Left lung (tissue), 10 donors: ENCODE results near the gene IVD. TPM values are rescaled to one million over a fixed set of nuclear protein-coding genes. Genes with fewer than 3 reads are reported as not detected.

Source experiments
- ATAC-seq: fragments of 200-7000 bp; cut with Tn5 transposase; one replicate; pipeline ENCODE4 v1.9.1; 2020; ENCODE audit warnings: moderate library complexity
- DNase-seq, 4 donors: peaks; one replicate each; pipeline ENCODE4 v3.0.0-alpha.2; 2013 to 2020
- H3K27ac ChIP-seq, 2 donors: fragments of 200-600 bp; sonication (generic) in 1 of 2; one replicate each; pipeline versions ENCODE4 v1.5.0 to v1.8.0; 2020 to 2021
- H3K27me3 ChIP-seq, 2 donors: fragments of 200-600 bp; sonication (generic) in 1 of 2; one replicate each; pipeline versions ENCODE4 v1.5.0 to v1.8.0; 2020 to 2021
- H3K36me3 ChIP-seq, 2 donors: fragments of 200-600 bp; sonication (generic) in 1 of 2; one replicate each; pipeline versions ENCODE4 v1.5.0 to v1.8.0; 2020 to 2021
- H3K4me1 ChIP-seq, 2 donors: fragments of 200-600 bp; one replicate each; pipeline ENCODE4 v1.8.0; 2021
- H3K4me3 ChIP-seq, 2 donors: fragments of 200-600 bp; sonication (generic) in 1 of 2; one replicate each; pipeline versions ENCODE4 v1.5.0 to v1.8.0; 2020 to 2021; ENCODE audit warnings: mild to moderate bottlenecking in 1 of 2
- H3K9me3 ChIP-seq, 2 donors: fragments of 200-600 bp; sonication (generic) in 1 of 2; one replicate each; pipeline versions ENCODE4 v1.5.0 to v1.8.0; 2020 to 2021
- intact Hi-C, 2 donors: fragments of 100-400 bp; cut with DNase I; formaldehyde crosslinking; loops; one replicate each; pipeline versions ENCODE4 v1.11.2 to v1.14.2; 2022
- polyA plus RNA-seq, 6 donors: library from polyadenylated mRNA; unstranded; fragments of 120-200 nt; gene quantifications; one replicate each; pipeline ENCODE4 v1.2.1, GENCODE V29; 2013; ENCODE audit not compliant: insufficient read length in 6 of 6
- total RNA-seq, 2 donors: library from RNA; stranded (reverse); fragmentation: NEBNext Ultra II Directional; extraction: Animal tissue kit (Norgen Biotek cat#: 25700); gene quantifications; one replicate each; pipeline ENCODE4 v1.2.1, GENCODE V29; 2021
- TF ChIP-seq, protein P1 (sequence below), 2 donors: fragments of 200-600 bp; sonication (generic) in 1 of 2; IDR thresholded peaks; one replicate each; pipeline versions ENCODE4 v1.5.0 to v1.8.0; 2021; ENCODE audit warnings: antibody characterized with exemption in 2 of 2
- donor health status: DM: no; HTN: yes; CAD: no.
- donor health status: DM: no; HTN: no; CAD: no.

Gene IVD
- total and polyA plus RNA-seq, 8 donors, result 61.9 to 132 (median 111) TPM

DNA sequence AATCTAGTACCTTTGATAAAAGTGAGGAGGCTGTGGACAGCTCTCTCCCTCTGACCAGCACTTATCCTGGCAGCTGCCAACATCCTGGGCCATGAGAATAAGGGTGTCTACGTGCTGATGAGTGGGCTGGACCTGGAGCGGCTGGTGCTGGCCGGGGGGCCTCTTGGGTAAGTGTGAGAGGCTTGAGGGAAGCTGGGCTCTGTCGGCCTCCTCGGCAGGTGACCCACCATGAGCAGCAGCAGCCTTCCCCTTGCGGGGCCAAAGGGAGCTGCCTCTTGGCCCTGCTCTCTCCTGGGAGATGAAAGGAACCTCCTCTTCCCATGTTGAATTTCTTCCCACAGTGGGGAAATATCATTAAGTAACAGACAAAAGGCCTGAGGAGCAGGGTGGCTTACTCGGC, 9.2 kb downstream of the IVD start:
- H3K9me3 ChIP-seq, result no peaks in the 10 kb centered on the region
- no peaks in the 10 kb centered on the region for H3K27me3 ChIP-seq
- DNase-seq (no peak), ATAC-seq (no peak)
- H3K4me3 ChIP-seq, result no peak overlapping the region
- peaks cover 4 to 85% of the 10 kb centered on the region in 2 donors for H3K36me3 ChIP-seq
- H3K27ac ChIP-seq, result no peak overlapping the region
- no peaks in the 10 kb centered on the region for H3K4me1 ChIP-seq
- TF ChIP-seq, protein P1, sequence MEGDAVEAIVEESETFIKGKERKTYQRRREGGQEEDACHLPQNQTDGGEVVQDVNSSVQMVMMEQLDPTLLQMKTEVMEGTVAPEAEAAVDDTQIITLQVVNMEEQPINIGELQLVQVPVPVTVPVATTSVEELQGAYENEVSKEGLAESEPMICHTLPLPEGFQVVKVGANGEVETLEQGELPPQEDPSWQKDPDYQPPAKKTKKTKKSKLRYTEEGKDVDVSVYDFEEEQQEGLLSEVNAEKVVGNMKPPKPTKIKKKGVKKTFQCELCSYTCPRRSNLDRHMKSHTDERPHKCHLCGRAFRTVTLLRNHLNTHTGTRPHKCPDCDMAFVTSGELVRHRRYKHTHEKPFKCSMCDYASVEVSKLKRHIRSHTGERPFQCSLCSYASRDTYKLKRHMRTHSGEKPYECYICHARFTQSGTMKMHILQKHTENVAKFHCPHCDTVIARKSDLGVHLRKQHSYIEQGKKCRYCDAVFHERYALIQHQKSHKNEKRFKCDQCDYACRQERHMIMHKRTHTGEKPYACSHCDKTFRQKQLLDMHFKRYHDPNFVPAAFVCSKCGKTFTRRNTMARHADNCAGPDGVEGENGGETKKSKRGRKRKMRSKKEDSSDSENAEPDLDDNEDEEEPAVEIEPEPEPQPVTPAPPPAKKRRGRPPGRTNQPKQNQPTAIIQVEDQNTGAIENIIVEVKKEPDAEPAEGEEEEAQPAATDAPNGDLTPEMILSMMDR (IDR thresholded peaks at IDR 0.05), result no peak
- intact Hi-C loops, result no loop called here

DNA sequence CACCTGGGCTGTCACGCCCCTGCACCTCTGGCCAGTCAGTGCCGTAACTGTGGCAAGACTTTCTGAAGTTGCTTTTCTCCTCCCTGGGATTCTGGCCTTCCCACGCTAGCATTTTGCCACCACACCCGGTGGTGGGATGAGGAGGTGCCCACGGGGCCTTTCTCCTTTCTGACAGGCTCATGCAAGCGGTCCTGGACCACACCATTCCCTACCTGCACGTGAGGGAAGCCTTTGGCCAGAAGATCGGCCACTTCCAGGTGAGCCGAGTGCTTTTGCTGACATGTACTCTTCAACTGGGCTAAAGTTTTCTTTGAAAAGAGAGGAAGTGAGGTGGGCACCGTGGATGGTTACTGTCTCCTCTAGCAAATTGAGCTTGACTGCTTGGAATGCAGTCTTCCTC, 9.6 kb downstream of the IVD start:
- no peak for ATAC-seq
- H3K36me3 ChIP-seq, result peaks cover 4 to 81% of the 10 kb centered on the region in 2 donors
- H3K27ac ChIP-seq, result no peak overlapping the region
- H3K4me3 ChIP-seq, result no peak overlapping the region
- no peaks in the 10 kb centered on the region for H3K27me3 ChIP-seq
- H3K9me3 ChIP-seq, result no peaks in the 10 kb centered on the region
- TF ChIP-seq, protein P1 (IDR thresholded peaks at IDR 0.05), result no peak
- intact Hi-C loops, result no loop called here
- no peak for DNase-seq
- peaks cover 0 to 2% of the 10 kb centered on the region in 2 donors for H3K4me1 ChIP-seq

DNA sequence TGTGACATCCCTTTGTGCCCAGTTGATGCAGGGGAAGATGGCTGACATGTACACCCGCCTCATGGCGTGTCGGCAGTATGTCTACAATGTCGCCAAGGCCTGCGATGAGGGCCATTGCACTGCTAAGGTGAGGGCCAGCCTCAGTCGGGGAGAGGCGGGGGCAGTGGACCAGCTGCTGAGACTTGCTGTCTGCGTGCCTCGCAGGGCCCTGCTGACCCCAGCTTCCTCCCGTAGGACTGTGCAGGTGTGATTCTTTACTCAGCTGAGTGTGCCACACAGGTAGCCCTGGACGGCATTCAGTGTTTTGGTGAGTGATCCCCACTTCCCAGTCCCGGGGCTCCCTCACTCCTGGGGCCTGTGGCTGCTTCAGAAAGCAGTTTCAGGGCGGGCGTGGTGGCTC, 10.5 kb downstream of the IVD start:
- intact Hi-C loops, result no loop called here
- no peaks in the 10 kb centered on the region for H3K27me3 ChIP-seq
- DNase-seq, result no peak
- H3K27ac ChIP-seq, result no peak overlapping the region
- TF ChIP-seq, protein P1 (IDR thresholded peaks at IDR 0.05), result no peak
- no peak overlapping the region for H3K4me3 ChIP-seq
- no peaks in the 10 kb centered on the region for H3K9me3 ChIP-seq
- peaks cover 4 to 73% of the 10 kb centered on the region in 2 donors for H3K36me3 ChIP-seq
- no peak for ATAC-seq
- peaks cover 0 to 10% of the 10 kb centered on the region in 2 donors for H3K4me1 ChIP-seq

DNA sequence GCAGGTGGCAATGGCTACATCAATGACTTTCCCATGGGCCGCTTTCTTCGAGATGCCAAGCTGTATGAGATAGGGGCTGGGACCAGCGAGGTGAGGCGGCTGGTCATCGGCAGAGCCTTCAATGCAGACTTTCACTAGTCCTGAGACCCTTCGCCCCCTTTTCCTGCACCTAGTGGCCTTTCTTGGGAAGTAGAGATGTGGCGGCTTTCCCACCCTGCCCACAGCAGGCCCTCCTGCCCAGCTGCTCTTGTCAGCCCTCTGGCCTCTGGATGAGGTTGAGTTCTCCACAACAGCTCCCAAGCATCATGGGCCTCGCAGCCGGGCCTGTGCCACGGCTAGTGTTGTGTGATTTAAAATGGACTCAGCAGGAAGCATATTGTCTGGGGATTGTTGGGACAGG, 12.5 kb downstream of the IVD start:
- DNase-seq, result no peak
- ATAC-seq, result no peak
- intact Hi-C loops, result no loop called here
- Histone ChIP-seq H3K4me3 (no peak overlapping the region), H3K36me3 (peaks cover 0 to 52% of the 10 kb centered on the region in 2 donors), H3K4me1 (peaks cover 0 to 22% of the 10 kb centered on the region in 2 donors), H3K9me3 (no peaks in the 10 kb centered on the region), H3K27me3 (no peaks in the 10 kb centered on the region), H3K27ac (no peak overlapping the region)
- TF ChIP-seq, protein P1 (IDR thresholded peaks at IDR 0.05), result no peak

DNA sequence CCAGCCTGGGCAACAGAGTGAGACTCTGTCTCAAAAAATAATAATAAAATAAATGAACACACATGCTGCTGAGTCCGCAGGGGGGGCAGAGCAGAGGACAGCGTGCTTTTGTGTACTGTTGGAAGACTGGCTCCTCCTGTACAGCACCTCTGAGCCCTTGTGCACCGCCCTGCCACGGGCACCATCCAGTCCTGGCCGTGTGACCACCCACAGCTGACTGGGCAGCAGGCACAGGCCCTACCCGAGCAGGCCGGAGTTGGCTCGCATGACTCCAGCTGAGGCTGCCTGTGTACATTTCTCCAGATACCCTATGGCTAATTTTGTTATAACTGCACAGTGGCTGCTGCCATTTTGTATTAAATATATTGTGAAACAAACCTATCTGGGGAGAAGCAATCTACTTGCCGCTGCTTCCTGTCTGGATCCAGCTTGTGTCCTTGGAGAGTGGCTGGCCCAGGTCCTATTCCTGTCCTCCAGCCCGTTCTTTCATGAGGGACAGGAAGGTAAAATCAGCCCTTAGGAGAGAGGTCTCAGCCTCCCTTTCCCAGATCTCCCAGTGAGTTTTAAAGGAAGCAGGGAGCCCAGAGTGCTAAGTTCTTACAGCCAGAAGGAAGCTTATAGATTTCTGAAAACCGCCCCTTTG, 14.6 kb downstream of the IVD start:
- Histone ChIP-seq H3K9me3 (no peaks in the 10 kb centered on the region), H3K27ac (peak overlapping the region in 1 of 2 donors; percentile 13)

More for the DNA sequence above, 14.6 kb downstream of the IVD start:
- peaks cover 0 to 31% of the 10 kb centered on the region in 2 donors for H3K36me3 ChIP-seq
- intact Hi-C loops, result loop anchor here in 1 of 2 donors (10.0 kb wide), 1 partner anchor 135 kb away; the partner anchor contains the start of gene ANKRD63
- TF ChIP-seq, protein P1 (IDR thresholded peaks at IDR 0.05), result no peak
- ATAC-seq (no peak), DNase-seq (no peak)
- H3K27me3 ChIP-seq, result no peaks in the 10 kb centered on the region
- H3K4me1 ChIP-seq, result peaks cover 0 to 22% of the 10 kb centered on the region in 2 donors
- no peak overlapping the region for H3K4me3 ChIP-seq
